Hippocampal formation (tissue), 2 donors: Measurements from ENCODE around the gene ANKRD13C.

Experiments used
- DNase-seq, 2 donors: peaks; one replicate each; lab custom pipeline; 2025; lab: John Stamatoyannopoulos, UW

The ANKRD13C gene

GRCh38 chr1:70220015-70220414, 134.5 kb downstream of the ANKRD13C start:
- DNase-seq = no peak

- no peak for DNase-seq
Observed at GRCh38 chr1:70211541-70211940, 143.0 kb downstream of the ANKRD13C start.

- no peak for DNase-seq
Observed at GRCh38 chr1:70210820-70211219, 143.7 kb downstream of the ANKRD13C start.
